DND-41 (cell line): ENCODE results near the gene MRPL58.

Experiments
- CTCF ChIP-seq: IDR thresholded peaks from 2 replicates; pipeline ENCODE4 v1.5.1; 2012; ENCODE audit warnings: borderline replicate concordance, low read length, moderate library complexity, mild to moderate bottlenecking; ENCODE audit not compliant: poor library complexity, severe bottlenecking; ENCODE audit errors: extremely low read depth
- EZH2 ChIP-seq: IDR thresholded peaks from 3 replicates; pipeline ENCODE4 v1.6.1; 2012; ENCODE audit warnings: borderline replicate concordance, low read depth, mild to moderate bottlenecking, moderate library complexity, low read length, inconsistent platforms; ENCODE audit not compliant: severe bottlenecking

DNA sequence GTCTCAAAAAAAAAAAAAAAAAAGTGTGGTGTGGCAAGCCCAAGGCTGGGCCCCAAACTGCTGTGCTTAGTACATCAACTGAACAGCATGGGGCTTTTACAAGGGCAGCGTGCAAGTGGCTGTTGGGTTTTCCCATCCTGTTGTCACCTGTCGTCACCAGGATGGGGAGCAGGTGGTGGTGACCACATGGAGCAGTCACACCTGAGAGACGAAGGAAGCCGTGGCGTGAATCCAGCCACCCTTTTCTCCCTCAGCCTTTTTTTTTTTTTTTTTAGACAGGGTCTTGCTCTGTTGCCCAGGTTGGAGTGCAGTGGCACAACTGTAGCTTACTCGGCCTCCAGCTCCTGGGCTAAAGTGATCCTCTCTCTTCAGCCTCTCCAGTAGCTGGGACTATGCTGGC, 4.1 kb upstream of the MRPL58 start:
- TF ChIP-seq EZH2 (no peak), CTCF (no peak)
